Nephron progenitor cell (in vitro differentiated cells): ENCODE measurements around the gene C19orf12.
A peak's percentile ranks its signal among the peaks of the same experiment; 100 is the strongest.
"Not testable (repeated sequence)": the region's sequence is repeated elsewhere in the genome, so short reads cannot be mapped to it uniquely, and the experiment has no call there.

Experiments used
- DNase-seq: peaks from one replicate; pipeline ENCODE4 v3.0.0; 2021
- H3K27ac Mint-ChIP-seq: 2 replicates; pipeline ENCODE4 v1.8.0; 2021; ENCODE audit warnings: mild to moderate bottlenecking, moderate library complexity, mixed read lengths
- H3K27me3 Mint-ChIP-seq: 2 replicates; pipeline ENCODE4 v1.8.0; 2021; ENCODE audit warnings: mild to moderate bottlenecking, low read depth, mixed read lengths; ENCODE audit not compliant: poor library complexity
- H3K36me3 Mint-ChIP-seq: 2 replicates; pipeline ENCODE4 v1.8.0; 2021; ENCODE audit warnings: low read depth, mixed read lengths
- H3K4me1 Mint-ChIP-seq: 2 replicates; pipeline ENCODE4 v1.8.0; 2021; ENCODE audit warnings: mixed read lengths
- H3K4me3 Mint-ChIP-seq: 2 replicates; pipeline ENCODE4 v1.8.0; 2021; ENCODE audit warnings: mild to moderate bottlenecking, moderate library complexity, mixed read lengths
- H3K9me3 Mint-ChIP-seq: 2 replicates; pipeline ENCODE4 v1.8.0; 2021; ENCODE audit warnings: mild to moderate bottlenecking, moderate library complexity, mixed read lengths
- TF ChIP-seq, protein P1 (sequence below): fragments of 200-600 bp; sonication (generic); IDR thresholded peaks from 2 replicates; pipeline ENCODE4 v1.5.0; 2021; ENCODE audit warnings: antibody characterized with exemption

C19orf12 gene

GRCh38 chr19:29674374-29675119, 40.5 kb downstream of the C19orf12 start:
- no peak overlapping the region for H3K27ac Mint-ChIP-seq
- no peak for DNase-seq
- no peak overlapping the region for H3K4me3 Mint-ChIP-seq
- TF ChIP-seq, protein P1, sequence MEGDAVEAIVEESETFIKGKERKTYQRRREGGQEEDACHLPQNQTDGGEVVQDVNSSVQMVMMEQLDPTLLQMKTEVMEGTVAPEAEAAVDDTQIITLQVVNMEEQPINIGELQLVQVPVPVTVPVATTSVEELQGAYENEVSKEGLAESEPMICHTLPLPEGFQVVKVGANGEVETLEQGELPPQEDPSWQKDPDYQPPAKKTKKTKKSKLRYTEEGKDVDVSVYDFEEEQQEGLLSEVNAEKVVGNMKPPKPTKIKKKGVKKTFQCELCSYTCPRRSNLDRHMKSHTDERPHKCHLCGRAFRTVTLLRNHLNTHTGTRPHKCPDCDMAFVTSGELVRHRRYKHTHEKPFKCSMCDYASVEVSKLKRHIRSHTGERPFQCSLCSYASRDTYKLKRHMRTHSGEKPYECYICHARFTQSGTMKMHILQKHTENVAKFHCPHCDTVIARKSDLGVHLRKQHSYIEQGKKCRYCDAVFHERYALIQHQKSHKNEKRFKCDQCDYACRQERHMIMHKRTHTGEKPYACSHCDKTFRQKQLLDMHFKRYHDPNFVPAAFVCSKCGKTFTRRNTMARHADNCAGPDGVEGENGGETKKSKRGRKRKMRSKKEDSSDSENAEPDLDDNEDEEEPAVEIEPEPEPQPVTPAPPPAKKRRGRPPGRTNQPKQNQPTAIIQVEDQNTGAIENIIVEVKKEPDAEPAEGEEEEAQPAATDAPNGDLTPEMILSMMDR, result no peak
- H3K9me3 Mint-ChIP-seq, result no peaks in the 10 kb centered on the region
- peaks cover 4% of the 10 kb centered on the region for H3K27me3 Mint-ChIP-seq
- no peaks in the 10 kb centered on the region for H3K36me3 Mint-ChIP-seq
- peaks cover 38% of the 10 kb centered on the region for H3K4me1 Mint-ChIP-seq

GRCh38 chr19:29673451-29674371, 41.4 kb downstream of the C19orf12 start:
- H3K27me3 Mint-ChIP-seq, result peaks cover 5% of the 10 kb centered on the region
- no peak overlapping the region for H3K4me3 Mint-ChIP-seq
- TF ChIP-seq, protein P1, result no peak
- no peak for DNase-seq
- peaks cover 38% of the 10 kb centered on the region for H3K4me1 Mint-ChIP-seq
- no peak overlapping the region for H3K27ac Mint-ChIP-seq
- no peaks in the 10 kb centered on the region for H3K9me3 Mint-ChIP-seq
- H3K36me3 Mint-ChIP-seq, result no peaks in the 10 kb centered on the region

- Mint-ChIP-seq H3K27me3 (peaks cover 9% of the 10 kb centered on the region), H3K27ac (no peak overlapping the region), H3K4me3 (no peak overlapping the region), H3K9me3 (no peaks in the 10 kb centered on the region), H3K4me1 (peaks cover 31% of the 10 kb centered on the region), H3K36me3 (no peaks in the 10 kb centered on the region)
- no peak for DNase-seq
- TF ChIP-seq, protein P1, result no peak
These were observed 42.1 kb downstream of the C19orf12 start for GRCh38 chr19:29672933-29673336.

DNA sequence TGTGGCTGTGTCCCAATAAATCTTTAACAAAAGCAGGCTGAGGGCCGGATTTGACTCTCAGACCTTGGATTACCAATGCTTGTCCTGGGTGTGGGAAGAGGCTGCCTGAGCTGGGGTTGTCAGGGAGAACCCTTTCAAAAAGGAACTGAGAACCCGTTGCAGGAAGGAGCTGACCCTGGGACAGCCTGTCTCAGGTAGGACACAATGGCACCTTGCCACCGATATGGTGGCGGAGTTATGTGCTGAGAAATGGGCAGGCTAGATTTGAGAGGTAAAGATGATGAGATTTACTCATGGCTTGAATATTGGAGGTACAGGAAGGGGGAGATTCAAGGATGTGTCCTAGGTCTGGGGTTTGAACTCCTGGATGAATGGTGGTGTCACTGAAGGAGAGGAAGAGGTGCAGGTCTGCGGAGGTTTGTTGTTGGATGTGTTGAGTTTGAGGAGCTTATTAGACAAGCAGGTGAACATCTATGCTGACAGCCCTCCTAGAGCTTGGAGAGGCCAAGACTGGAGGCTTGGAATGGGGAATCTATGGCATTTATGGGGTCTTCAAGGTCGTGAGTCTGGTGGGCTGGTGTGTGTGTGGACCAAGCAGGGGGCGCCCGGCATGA, 42.6 kb downstream of the C19orf12 start:
- Mint-ChIP-seq H3K4me3 (no peak overlapping the region), H3K27me3 (peaks cover 9% of the 10 kb centered on the region), H3K27ac (no peak overlapping the region), H3K9me3 (no peaks in the 10 kb centered on the region), H3K36me3 (no peaks in the 10 kb centered on the region), H3K4me1 (peaks cover 32% of the 10 kb centered on the region)
- TF ChIP-seq, protein P1, result no peak
- DNase-seq, result no peak

DNA sequence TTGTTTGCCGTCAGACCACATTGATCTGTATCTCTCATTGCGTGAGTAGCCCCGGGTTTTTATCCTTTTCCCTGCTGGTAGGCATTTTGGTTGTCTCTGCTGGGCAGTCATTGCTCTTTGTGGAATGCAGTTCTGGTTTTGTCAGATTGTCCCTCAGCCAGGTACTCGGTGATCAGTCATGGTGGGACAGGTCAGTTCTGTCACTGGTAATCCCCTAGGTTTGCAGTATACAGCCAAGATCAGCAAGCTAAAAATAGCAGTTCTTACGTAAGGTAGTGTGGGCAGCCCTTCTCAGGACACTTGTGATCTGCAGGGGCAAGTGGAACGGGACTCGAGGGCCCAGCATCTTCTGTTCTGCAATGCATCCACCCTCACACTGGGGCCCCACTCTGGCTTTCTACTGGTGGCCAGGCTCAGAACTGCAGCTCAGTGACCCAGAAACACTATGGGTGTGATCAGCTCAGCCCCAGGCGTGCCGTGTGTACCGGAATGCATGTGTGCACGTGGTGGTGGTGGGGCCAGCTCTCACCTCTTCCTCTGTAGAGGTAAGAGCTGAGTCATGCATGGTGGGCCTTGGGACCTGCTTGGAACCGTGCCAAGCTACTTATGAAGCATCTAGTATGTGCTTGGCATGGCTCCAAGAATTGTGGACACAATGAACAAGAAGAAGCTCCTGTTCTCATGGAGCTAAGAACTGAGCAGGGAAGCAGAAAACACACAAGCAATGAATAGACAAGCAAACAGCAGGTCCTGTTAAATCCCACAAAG, 43.5 kb downstream of the C19orf12 start:
- no peak overlapping the region for H3K4me3 Mint-ChIP-seq
- no peaks in the 10 kb centered on the region for H3K9me3 Mint-ChIP-seq
- TF ChIP-seq, protein P1, result no peak
- peaks cover 18% of the 10 kb centered on the region for H3K27me3 Mint-ChIP-seq
- no peaks in the 10 kb centered on the region for H3K36me3 Mint-ChIP-seq
- H3K27ac Mint-ChIP-seq, result peak overlapping the region; percentile 46
- peaks cover 32% of the 10 kb centered on the region for H3K4me1 Mint-ChIP-seq
- DNase-seq, result no peak

GRCh38 chr19:29671026-29671392, 44.1 kb downstream of the C19orf12 start:
- not testable (repeated sequence) for H3K36me3 Mint-ChIP-seq, DNase-seq, H3K4me3 Mint-ChIP-seq, H3K9me3 Mint-ChIP-seq
- Mint-ChIP-seq H3K4me1 (peaks cover 34% of the 10 kb centered on the region), H3K27ac (peak overlapping the region; percentile 46), H3K27me3 (peaks cover 23% of the 10 kb centered on the region)
